PC-9 (cell line): ENCODE results near the gene SIK3. TPM values are rescaled to one million over a fixed set of nuclear protein-coding genes. Genes with fewer than 3 reads are reported as not detected.
A peak's percentile ranks its signal among the peaks of the same experiment; 100 is the strongest.

Source experiments
- BruUV-seq: library from RNA; stranded (reverse); fragments of 400-500 nt; replicated peaks from 2 replicates; lab custom pipeline; 2021; lab: Mats Ljungman, UMichigan
- CTCF ChIA-PET: fragments of 300-600 bp; sonication (Branson Sonifier 250); formaldehyde crosslinking; loops from one replicate; lab custom pipeline; 2022; ENCODE audit warnings: antibody characterized with exemption; lab: Charles Lee
- POLR2A ChIA-PET: fragments of 300-600 bp; sonication (Branson Sonifier 250); formaldehyde crosslinking; loops from one replicate; lab custom pipeline; 2022; ENCODE audit warnings: antibody characterized with exemption; ENCODE audit not compliant: unreplicated experiment; lab: Charles Lee
- DNase-seq, 2 experiments: peaks; one replicate each; pipeline versions ENCODE4 v3.0.0 to v3.0.0-alpha.2; 2015 to 2022; ENCODE audit warnings: mixed read lengths in 1 of 2
- H2AFZ ChIP-seq: fragments of 200-600 bp; sonication (generic); 2 replicates; pipeline ENCODE4 v1.8.1; 2017; ENCODE audit warnings: antibody characterized with exemption
- H3F3A ChIP-seq: fragments of 200-600 bp; sonication (generic); 2 replicates; pipeline ENCODE4 v1.8.1; 2017; ENCODE audit warnings: antibody characterized with exemption, mild to moderate bottlenecking, low read depth; ENCODE audit not compliant: insufficient read depth
- H3K27ac ChIP-seq: fragments of 200-600 bp; sonication (generic); 2 replicates; pipeline ENCODE4 v1.6.1; 2016; ENCODE audit warnings: mixed run types
- H3K27me3 ChIP-seq: fragments of 200-600 bp; sonication (generic); 2 replicates; pipeline ENCODE4 v1.6.1; 2016; ENCODE audit warnings: low read depth, mixed run types; ENCODE audit not compliant: insufficient read depth
- H3K36me3 ChIP-seq: fragments of 200-600 bp; sonication (generic); 2 replicates; pipeline ENCODE4 v1.6.1; 2016; ENCODE audit warnings: low read depth, mixed run types
- H3K4me1 ChIP-seq: fragments of 200-600 bp; sonication (generic); replicated peaks from 2 replicates; pipeline ENCODE4 v1.6.1; 2016; ENCODE audit warnings: mixed run types; ENCODE audit not compliant: insufficient read depth
- H3K4me2 ChIP-seq: fragments of 200-600 bp; sonication (generic); 2 replicates; pipeline ENCODE4 v1.6.1; 2017; ENCODE audit warnings: mixed run types
- H3K4me3 ChIP-seq: fragments of 200-600 bp; sonication (generic); 2 replicates; pipeline ENCODE4 v1.6.1; 2016; ENCODE audit warnings: mixed run types
- H3K79me2 ChIP-seq: fragments of 200-600 bp; sonication (generic); 2 replicates; pipeline ENCODE4 v1.6.1; 2017; ENCODE audit warnings: low read depth, mixed run types
- H3K9me2 ChIP-seq: fragments of 200-600 bp; sonication (generic); 2 replicates; pipeline ENCODE4 v1.8.1; 2017; ENCODE audit warnings: mild to moderate bottlenecking; ENCODE audit not compliant: insufficient read depth
- H3K9me3 ChIP-seq: fragments of 200-600 bp; sonication (generic); 2 replicates; pipeline ENCODE4 v1.8.1; 2016; ENCODE audit warnings: low read depth; ENCODE audit not compliant: insufficient read depth
- H4K20me1 ChIP-seq: fragments of 200-600 bp; sonication (generic); 2 replicates; pipeline ENCODE4 v1.8.1; 2017; ENCODE audit not compliant: insufficient read depth
- CTCF ChIP-seq: fragments of 200-600 bp; sonication (generic); conservative IDR thresholded peaks from 2 replicates; pipeline ENCODE4 v1.6.1; 2017; ENCODE audit warnings: mixed run types, antibody characterized with exemption, mild to moderate bottlenecking, moderate library complexity
- EZH2 ChIP-seq: fragments of 200-600 bp; sonication (generic); IDR thresholded peaks from 2 replicates; pipeline ENCODE4 v1.8.0; 2017; ENCODE audit warnings: antibody characterized with exemption, low read depth
- intact Hi-C: fragments of 100-400 bp; cut with micrococcal nuclease; formaldehyde crosslinking; loops from one replicate; pipeline ENCODE4 v1.10.0; 2022; ENCODE audit not compliant: unreplicated experiment
- total RNA-seq: library from RNA; stranded (reverse); gene quantifications from 2 replicates; pipeline ENCODE4 v1.2.3, GENCODE V29; 2021

SIK3 gene
- total RNA-seq, 1 experiment from 2014 or later: 30.2 TPM

- Histone ChIP-seq H4K20me1 (no peaks in the 10 kb centered on the region), H3F3A (peaks cover 54% of the 10 kb centered on the region)
- POLR2A ChIA-PET: no interaction called here
Observed at GRCh38 chr11:117070016-117070415, 28.2 kb downstream of the SIK3 start.

GRCh38 chr11:117068303-117068860, 29.8 kb downstream of the SIK3 start:
- Histone ChIP-seq H3K27me3 (no peaks in the 10 kb centered on the region), H3K4me3 (no peak overlapping the region), H3K27ac (no peak overlapping the region), H2AFZ (no peak overlapping the region), H3F3A (peaks cover 55% of the 10 kb centered on the region), H3K79me2 (peaks cover 83% of the 10 kb centered on the region), H4K20me1 (no peaks in the 10 kb centered on the region), H3K4me1 (peaks cover 55% of the 10 kb centered on the region), H3K9me2 (no peaks in the 10 kb centered on the region), H3K9me3 (no peaks in the 10 kb centered on the region), H3K4me2 (no peak overlapping the region), H3K36me3 (no peaks in the 10 kb centered on the region)
- TF ChIP-seq CTCF (no peak), EZH2 (no peak)
- BruUV-seq: no TSS peak
- no peak for DNase-seq
- intact Hi-C loops: no loop called here
- ChIA-PET POLR2A (no interaction called here), CTCF (no interaction called here)

More at GRCh38 chr11:117070016-117070415, 28.2 kb downstream of the SIK3 start:
- Histone ChIP-seq H3K27ac (peak overlapping the region; percentile 43), H3K4me1 (peaks cover 58% of the 10 kb centered on the region), H3K27me3 (no peaks in the 10 kb centered on the region), H3K9me3 (no peaks in the 10 kb centered on the region), H3K79me2 (peaks cover 88% of the 10 kb centered on the region), H2AFZ (no peak overlapping the region), H3K36me3 (no peaks in the 10 kb centered on the region), H3K4me3 (no peak overlapping the region), H3K9me2 (no peaks in the 10 kb centered on the region), H3K4me2 (peak overlapping the region; percentile 44)
- no peak for TF ChIP-seq EZH2
- TF ChIP-seq CTCF: no peak
- intact Hi-C loops: loop anchor here (2.0 kb wide), 1 partner anchor 75 kb away; the partner anchor contains the start of gene PAFAH1B2
- BruUV-seq: no TSS peak
- peak in 1 of 2 experiments; percentile 88 for DNase-seq
- CTCF ChIA-PET: no interaction called here

- Histone ChIP-seq H3K27me3 (no peaks in the 10 kb centered on the region), H3K9me3 (no peaks in the 10 kb centered on the region), H2AFZ (no peak overlapping the region), H3K27ac (no peak overlapping the region), H3K4me2 (no peak overlapping the region), H3K4me3 (no peak overlapping the region), H3K79me2 (peaks cover 90% of the 10 kb centered on the region), H3K4me1 (peaks cover 41% of the 10 kb centered on the region), H3K9me2 (no peaks in the 10 kb centered on the region), H4K20me1 (no peaks in the 10 kb centered on the region), H3F3A (peaks cover 42% of the 10 kb centered on the region), H3K36me3 (no peaks in the 10 kb centered on the region)
- TF ChIP-seq EZH2 (no peak), CTCF (no peak)
- no peak for DNase-seq
- ChIA-PET POLR2A (no interaction called here), CTCF (no interaction called here)
- no TSS peak for BruUV-seq
- intact Hi-C loops: no loop called here
Observed at GRCh38 chr11:117066959-117067358, 31.3 kb downstream of the SIK3 start.
